Endothelial cell of umbilical vein (primary cell): ENCODE measurements around the gene SCAP. TPM values are rescaled to one million over a fixed set of nuclear protein-coding genes. Genes with fewer than 3 reads are reported as not detected.
A peak's percentile ranks its signal among the peaks of the same experiment; 100 is the strongest.

Experiments
- BruUV-seq: library from RNA; stranded (reverse); fragments of 400-500 nt; replicated peaks from 2 replicates; lab custom pipeline; 2021; lab: Mats Ljungman, UMichigan
- CTCF ChIA-PET: fragments of 300-600, 350-600 bp; sonication (Branson Sonifier 250); formaldehyde crosslinking; loops from one replicate; lab custom pipeline; 2021; ENCODE audit warnings: antibody characterized with exemption, inconsistent platforms; lab: Charles Lee
- POLR2A ChIA-PET: fragments of 300-600, 350-600 bp; sonication (Branson Sonifier 250); formaldehyde crosslinking; loops from one replicate; lab custom pipeline; 2021; ENCODE audit warnings: antibody characterized with exemption, inconsistent platforms; lab: Charles Lee
- DNase-seq: peaks from one replicate; pipeline ENCODE4 v3.0.0-alpha.2; 2011; ENCODE audit warnings: low read depth, low spot score
- FAIRE-seq: peaks from 2 replicates; lab custom pipeline; 2011; peaks lifted over from hg19 to GRCh38; lab: Jason Lieb, UNC
- H2AFZ ChIP-seq: 2 replicates; pipeline ENCODE4 v1.6.0; 2012; ENCODE audit warnings: low read depth, low read length, control low read depth, inconsistent platforms
- H3K27ac ChIP-seq: 2 replicates; pipeline ENCODE4 v1.5.1; 2011; ENCODE audit warnings: low read depth, mild to moderate bottlenecking, control low read depth, low read length, moderate library complexity; ENCODE audit not compliant: insufficient read depth
- H3K27me3 ChIP-seq, 2 experiments: 2 replicates each; pipeline versions ENCODE4 v1.6.0 to v1.6.1; 2011; ENCODE audit warnings: low read length in 2 of 2, mixed read lengths in 1 of 2; ENCODE audit not compliant: control insufficient read depth in 2 of 2, insufficient read depth in 2 of 2
- H3K36me3 ChIP-seq, 2 experiments: 2 replicates in 1 of 2; 3 replicates in 1 of 2; pipeline ENCODE4 v1.5.1; 2011; ENCODE audit warnings: low read length in 2 of 2, mild to moderate bottlenecking in 1 of 2, moderate library complexity in 1 of 2; ENCODE audit not compliant: control insufficient read depth in 2 of 2, insufficient read depth in 2 of 2; ENCODE audit errors: extremely low read depth in 1 of 2
- H3K4me1 ChIP-seq: 3 replicates; pipeline ENCODE4 v1.5.1; 2011; ENCODE audit warnings: mild to moderate bottlenecking, low read length; ENCODE audit not compliant: control insufficient read depth, insufficient read depth; ENCODE audit errors: extremely low read depth
- H3K4me2 ChIP-seq: 2 replicates; pipeline ENCODE4 v1.6.1; 2011; ENCODE audit warnings: low read length, control low read depth, mixed read lengths; ENCODE audit not compliant: insufficient read depth
- H3K4me3 ChIP-seq, 3 experiments: fragments of 200-600 bp in 1 of 3; sonication (generic), shearing (Covaris generic) in 1 of 3; replicated peaks in 1 of 3; 2 replicates each; pipeline ENCODE4 v1.5.1; 2011 to 2016; ENCODE audit warnings: control low read depth in 3 of 3, low read length in 3 of 3, mild to moderate bottlenecking in 2 of 3, inconsistent platforms in 1 of 3, low read depth in 1 of 3, moderate library complexity in 1 of 3; ENCODE audit not compliant: insufficient read depth in 1 of 3
- H3K79me2 ChIP-seq: 2 replicates; pipeline ENCODE4 v1.6.0; 2012; ENCODE audit warnings: low read length, inconsistent platforms; ENCODE audit not compliant: control insufficient read depth, insufficient read depth
- H3K9ac ChIP-seq: replicated peaks from 2 replicates; pipeline ENCODE3; 2011; ENCODE audit warnings: low read length, control low read depth; ENCODE audit not compliant: insufficient read depth; ENCODE audit errors: extremely low read depth
- H3K9me1 ChIP-seq: replicated peaks from 3 replicates; pipeline ENCODE4 v1.6.0; 2011; ENCODE audit warnings: mild to moderate bottlenecking, low read length; ENCODE audit not compliant: control insufficient read depth, insufficient read depth; ENCODE audit errors: extremely low read depth
- H3K9me3 ChIP-seq: replicated peaks from 2 replicates; pipeline ENCODE4 v1.5.1; 2012; ENCODE audit warnings: low read length, inconsistent platforms; ENCODE audit not compliant: control insufficient read depth, insufficient read depth
- H4K20me1 ChIP-seq: replicated peaks from 2 replicates; pipeline ENCODE3; 2011; ENCODE audit warnings: mild to moderate bottlenecking, low read length; ENCODE audit not compliant: control insufficient read depth, insufficient read depth; ENCODE audit errors: extremely low read depth
- CTCF ChIP-seq, 2 donors: IDR thresholded peaks; 1 replicate in 1 of 2; 2 replicates in 1 of 2; pipeline ENCODE4 v1.5.1; 2011; ENCODE audit warnings: low read length in 2 of 2, mild to moderate bottlenecking in 2 of 2, moderate library complexity in 2 of 2, control low read depth in 1 of 2, inconsistent platforms in 1 of 2, low read depth in 1 of 2; ENCODE audit not compliant: insufficient read depth in 1 of 2; ENCODE audit errors: extremely low read depth in 1 of 2
- EZH2 ChIP-seq: IDR thresholded peaks from 2 replicates; pipeline ENCODE4 v1.6.1; 2012; ENCODE audit warnings: borderline replicate concordance, low read depth, mild to moderate bottlenecking, moderate library complexity, low read length, inconsistent platforms; ENCODE audit not compliant: severe bottlenecking
- FOS ChIP-seq: IDR thresholded peaks from 2 replicates; pipeline ENCODE4 v1.6.1; 2011; ENCODE audit warnings: mild to moderate bottlenecking, low read length, moderate library complexity, borderline replicate concordance; ENCODE audit not compliant: insufficient read depth
- GATA2 ChIP-seq: IDR thresholded peaks from 2 replicates; pipeline ENCODE4 v1.7.0; 2011; ENCODE audit warnings: low read depth, mild to moderate bottlenecking, moderate library complexity, mixed read lengths, low read length; ENCODE audit not compliant: insufficient read length, insufficient read depth
- JUN ChIP-seq: IDR thresholded peaks from 2 replicates; pipeline ENCODE4 v1.6.1; 2011; ENCODE audit warnings: borderline replicate concordance, low read depth; ENCODE audit not compliant: insufficient read length, insufficient read depth
- MAX ChIP-seq: IDR thresholded peaks from 2 replicates; pipeline ENCODE4 v1.6.1; 2011; ENCODE audit not compliant: insufficient read depth, insufficient read length
- MYC ChIP-seq: IDR thresholded peaks from one replicate; pipeline ENCODE4 v1.6.1; 2011; ENCODE audit warnings: mild to moderate bottlenecking, low read depth, low read length
- POLR2A ChIP-seq: IDR thresholded peaks from 2 replicates; pipeline ENCODE4 v1.6.1; 2012; ENCODE audit warnings: low read depth, mild to moderate bottlenecking, control low read depth, low read length
- POLR2AphosphoS5 ChIP-seq: IDR thresholded peaks from 2 replicates; pipeline ENCODE4 v1.6.1; 2012; ENCODE audit warnings: low read depth, mild to moderate bottlenecking, control low read depth, low read length, moderate library complexity; ENCODE audit not compliant: insufficient read depth
- dilution Hi-C: fragments of 300-500 bp; cut with MboI; formaldehyde crosslinking; loops from one replicate; pipeline ENCODE4 v1.15.0; 2019; ENCODE audit warnings: low sequenced_read_pairs; ENCODE audit not compliant: extremely low pct_ligation_motif_present
- intact Hi-C: fragments of 100-400 bp; cut with micrococcal nuclease; formaldehyde crosslinking; loops from one replicate; pipeline ENCODE4 v1.10.0; 2022
- polyA plus RNA-seq, 4 experiments: library from polyadenylated mRNA; depleted of rRNA in 3 of 4; stranded (reverse) in 3 of 4; unstranded in 1 of 4; fragments of >200 nt; gene quantifications; 2 replicates each; pipeline versions ENCODE4 v1.2.1 to v1.2.3, GENCODE V29; 2011 to 2012; ENCODE audit warnings: missing spikeins in 1 of 4
- total RNA-seq: library from RNA; stranded (reverse); gene quantifications from 2 replicates; pipeline ENCODE4 v1.2.3, GENCODE V29; 2021

SCAP gene
- total and polyA plus RNA-seq, 2 donors (not counting 3 experiments of a cell fraction or from before 2014, with no cell fraction given), result 34.7 to 59.0 TPM

GRCh38 chr3:47394881-47395280 is 80.9 kb downstream of the SCAP start:
- peak overlapping the region; percentile 52 for H3K4me2 ChIP-seq
- intact Hi-C loops, result loop anchor here (1.0 kb wide), 1 partner anchor 14 kb away; the partner anchor contains the start of gene PTPN23
- H3K4me1 ChIP-seq, result peaks cover 24% of the 10 kb centered on the region
- POLR2A ChIA-PET, result no interaction called here
- no peak for TF ChIP-seq CTCF (IDR thresholded peaks at IDR 0.05; ENCODE audit: extremely low read depth in 1 of 2, insufficient read depth in 1 of 2, low read depth in 1 of 2, low read length in 2 of 2)
- TF ChIP-seq POLR2AphosphoS5, result no peak
- TF ChIP-seq GATA2, result no peak
- TF ChIP-seq FOS, result no peak
- no peak for TF ChIP-seq MYC
- TF ChIP-seq MAX, result no peak
- TF ChIP-seq EZH2, result no peak
- TF ChIP-seq JUN, result no peak
- no peak for TF ChIP-seq POLR2A
- H3K27me3 ChIP-seq, result no peaks in the 10 kb centered on the region
- dilution Hi-C loops, result no loop called here
- peaks cover 0 to 5% of the 10 kb centered on the region in 2 experiments for H3K36me3 ChIP-seq
- H2AFZ ChIP-seq, result no peak overlapping the region
- no peaks in the 10 kb centered on the region for H3K9me3 ChIP-seq
- no peak overlapping the region for H3K4me3 ChIP-seq
- peak overlapping the region; percentile 67 for H3K27ac ChIP-seq
- no TSS peak for BruUV-seq
- no peaks in the 10 kb centered on the region for H4K20me1 ChIP-seq
- peaks cover 52% of the 10 kb centered on the region for H3K79me2 ChIP-seq
- H3K9ac ChIP-seq, result no peak overlapping the region
- FAIRE-seq, result peak; percentile 38
- DNase-seq, result no peak
- no peaks in the 10 kb centered on the region for H3K9me1 ChIP-seq
- CTCF ChIA-PET, result interaction anchor here (0.8 to 1.8 kb wide), 5 partner anchors 14 to 71 kb away, joined by 3 to 5 read pairs (median 3); partner anchors contain the start of gene PTPN23
